ENCODE data around the gene ABCC10. TPM values are rescaled to one million over a fixed set of nuclear protein-coding genes. Genes with fewer than 3 reads are reported as not detected.
"Not testable (repeated sequence)": the region's sequence is repeated elsewhere in the genome, so short reads cannot be mapped to it uniquely, and the experiment has no call there.

The ABCC10 gene
- total RNA-seq, 2 experiments from 2014 or later, result 27.8 to 29.0 TPM

DNA sequence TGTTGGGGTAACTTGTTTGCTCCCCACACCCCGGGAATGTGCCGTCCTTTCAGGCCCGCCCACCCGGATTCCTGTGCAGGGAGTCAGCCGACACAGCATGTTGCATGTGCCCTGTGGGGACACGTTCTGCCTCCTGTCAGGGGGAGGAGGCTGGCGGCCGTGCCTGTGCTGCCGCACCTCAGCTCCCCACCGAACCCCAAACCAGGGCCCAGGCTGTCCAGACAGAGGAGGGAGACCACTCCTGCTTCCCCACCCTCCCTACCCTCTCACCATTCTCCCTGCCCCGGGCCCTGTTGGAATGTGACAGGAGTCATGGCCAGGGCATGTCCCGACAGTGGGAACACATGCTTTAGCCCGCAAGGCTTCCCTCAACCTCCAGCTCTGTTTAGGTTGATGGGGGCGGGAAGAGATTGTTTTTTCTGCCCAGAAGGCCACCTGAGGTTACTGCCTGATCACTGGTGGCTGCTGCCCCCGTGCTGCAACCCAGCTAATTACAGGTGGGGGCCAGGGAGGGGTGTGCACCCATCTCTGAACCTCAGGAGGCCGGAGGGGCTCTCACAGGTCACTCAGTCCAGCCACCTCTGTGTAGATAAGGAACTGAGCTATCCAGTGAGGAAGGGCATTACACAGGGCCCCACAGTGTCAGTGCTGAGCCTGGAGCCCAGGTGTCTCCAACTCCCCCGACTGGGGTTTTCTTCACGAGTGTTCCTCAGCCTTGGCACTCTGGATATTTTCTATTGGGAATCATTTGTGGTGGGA, 69.2 kb downstream of the ABCC10 start:
- ChIA-PET CTCF (interaction anchor here (0.6 to 6.9 kb wide), 5 partner anchors 9 to 224 kb away, joined by 3 to 65 read pairs (median 3); partner anchors contain the start of gene LRRC73), POLR2A (no interaction called here)
- Mint-ChIP-seq H3K4me3 (no peak overlapping the region), H3K9me3 (ENCODE audit: low read depth) (no peaks in the 10 kb centered on the region), H3K4me1 (peaks cover 17% of the 10 kb centered on the region), H3K27ac (no peak overlapping the region), H3K36me3 (ENCODE audit: low read depth) (peaks cover 6% of the 10 kb centered on the region), H3K27me3 (no peaks in the 10 kb centered on the region)
- intact Hi-C loops (cut with DNase I, micrococcal nuclease), result loop anchor here in 1 of 2 experiments (2.0 kb wide), 1 partner anchor 42 kb away; the partner anchor contains the start of gene DLK2
- ATAC-seq, result peak; percentile 45
- DNase-seq, result peak; percentile 46

DNA sequence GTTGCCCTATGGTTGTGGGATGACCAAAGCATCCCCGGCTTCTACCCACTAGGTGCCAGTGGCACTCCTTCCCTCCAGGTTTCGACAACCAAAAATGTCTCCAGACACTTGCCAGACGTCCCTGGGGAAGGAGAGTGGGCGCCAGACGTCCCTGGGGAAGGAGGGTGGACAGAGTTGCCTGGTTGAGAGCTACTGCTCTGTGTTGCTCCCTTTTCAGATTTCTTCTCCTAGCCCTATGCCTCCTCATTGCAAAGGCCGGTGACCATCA, 69.7 kb downstream of the ABCC10 start:
- no peaks in the 10 kb centered on the region for H3K9me3 Mint-ChIP-seq (ENCODE audit: low read depth)
- CTCF ChIA-PET, result interaction anchor here (0.7 to 1.3 kb wide), 3 partner anchors 10 to 139 kb away, joined by 3 read pairs; partner anchors contain the start of gene LRRC73
- intact Hi-C loops (cut with DNase I, micrococcal nuclease), result loop anchor here in 1 of 2 experiments (2.0 kb wide), 1 partner anchor 42 kb away; the partner anchor contains the start of gene DLK2
- ATAC-seq (no peak), DNase-seq (no peak)
- H3K27ac Mint-ChIP-seq, result no peak overlapping the region
- peaks cover 17% of the 10 kb centered on the region for H3K4me1 Mint-ChIP-seq
- no peak overlapping the region for H3K4me3 Mint-ChIP-seq
- POLR2A ChIA-PET, result no interaction called here
- peaks cover 10% of the 10 kb centered on the region for H3K36me3 Mint-ChIP-seq (ENCODE audit: low read depth)
- no peaks in the 10 kb centered on the region for H3K27me3 Mint-ChIP-seq

DNA sequence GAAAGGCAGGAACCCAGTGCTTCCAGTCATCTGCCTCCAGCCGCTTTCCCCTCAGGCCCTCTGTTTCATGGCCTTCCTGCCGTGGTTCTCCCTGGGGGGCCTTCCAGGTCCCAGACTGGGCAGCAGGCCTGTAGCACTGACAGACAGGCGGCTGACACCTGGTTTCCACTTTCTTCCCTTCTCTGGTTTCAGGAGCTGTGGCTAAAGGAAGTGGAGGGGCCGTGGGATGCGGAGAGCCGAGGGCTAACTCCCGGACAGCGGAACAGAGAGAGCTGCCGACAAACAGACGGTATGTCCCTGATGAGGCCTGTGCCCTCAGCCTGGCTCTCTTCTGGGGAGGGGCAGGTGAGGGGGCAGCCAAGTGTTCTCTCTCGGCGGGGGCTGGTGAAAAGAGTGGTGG, 70.3 kb downstream of the ABCC10 start:
- H3K4me1 Mint-ChIP-seq, result peaks cover 17% of the 10 kb centered on the region
- H3K36me3 Mint-ChIP-seq (ENCODE audit: low read depth), result peaks cover 12% of the 10 kb centered on the region
- H3K4me3 Mint-ChIP-seq, result no peak overlapping the region
- CTCF ChIA-PET, result interaction anchor here (1.1 kb wide), 1 partner anchor 9 kb away, joined by 3 read pairs; no protein-coding TSS in a partner anchor
- H3K27me3 Mint-ChIP-seq, result no peaks in the 10 kb centered on the region
- no peak for ATAC-seq
- intact Hi-C loops (cut with DNase I, micrococcal nuclease), result loop anchor here in 1 of 2 experiments (2.0 kb wide), 1 partner anchor 43 kb away; the partner anchor contains the start of gene DLK2
- no peaks in the 10 kb centered on the region for H3K9me3 Mint-ChIP-seq (ENCODE audit: low read depth)
- H3K27ac Mint-ChIP-seq, result no peak overlapping the region
- POLR2A ChIA-PET, result no interaction called here
- DNase-seq, result no peak

DNA sequence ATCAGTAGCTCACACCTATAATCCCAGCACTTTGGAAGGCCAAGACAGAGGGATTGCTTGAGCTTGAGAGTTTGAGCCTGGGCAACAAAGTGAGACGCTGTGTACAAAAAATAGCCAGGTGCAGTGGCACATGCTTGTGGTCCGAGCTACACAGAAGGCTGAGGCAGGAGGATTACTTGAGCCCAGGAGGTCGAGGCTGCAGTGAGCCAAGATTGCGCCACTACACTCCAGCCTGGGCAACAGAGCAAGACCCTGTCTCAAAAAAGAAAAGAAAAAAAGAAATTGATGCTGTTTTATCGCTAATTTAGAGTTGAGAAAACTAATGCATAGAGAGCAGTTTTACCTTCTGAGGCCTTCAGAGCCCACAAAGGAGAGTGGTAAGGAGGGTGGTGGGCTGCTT, 71.0 kb downstream of the ABCC10 start:
- H3K4me3 Mint-ChIP-seq; POLR2A ChIA-PET; intact Hi-C loops (cut with DNase I, micrococcal nuclease); H3K9me3 Mint-ChIP-seq (ENCODE audit: low read depth); DNase-seq; H3K27ac Mint-ChIP-seq; H3K27me3 Mint-ChIP-seq; ATAC-seq: not testable (repeated sequence)
- Mint-ChIP-seq H3K4me1 (peaks cover 14% of the 10 kb centered on the region), H3K36me3 (ENCODE audit: low read depth) (peaks cover 14% of the 10 kb centered on the region)
- CTCF ChIA-PET, result interaction anchor here (1.1 kb wide), 1 partner anchor 9 kb away, joined by 3 read pairs; no protein-coding TSS in a partner anchor

DNA sequence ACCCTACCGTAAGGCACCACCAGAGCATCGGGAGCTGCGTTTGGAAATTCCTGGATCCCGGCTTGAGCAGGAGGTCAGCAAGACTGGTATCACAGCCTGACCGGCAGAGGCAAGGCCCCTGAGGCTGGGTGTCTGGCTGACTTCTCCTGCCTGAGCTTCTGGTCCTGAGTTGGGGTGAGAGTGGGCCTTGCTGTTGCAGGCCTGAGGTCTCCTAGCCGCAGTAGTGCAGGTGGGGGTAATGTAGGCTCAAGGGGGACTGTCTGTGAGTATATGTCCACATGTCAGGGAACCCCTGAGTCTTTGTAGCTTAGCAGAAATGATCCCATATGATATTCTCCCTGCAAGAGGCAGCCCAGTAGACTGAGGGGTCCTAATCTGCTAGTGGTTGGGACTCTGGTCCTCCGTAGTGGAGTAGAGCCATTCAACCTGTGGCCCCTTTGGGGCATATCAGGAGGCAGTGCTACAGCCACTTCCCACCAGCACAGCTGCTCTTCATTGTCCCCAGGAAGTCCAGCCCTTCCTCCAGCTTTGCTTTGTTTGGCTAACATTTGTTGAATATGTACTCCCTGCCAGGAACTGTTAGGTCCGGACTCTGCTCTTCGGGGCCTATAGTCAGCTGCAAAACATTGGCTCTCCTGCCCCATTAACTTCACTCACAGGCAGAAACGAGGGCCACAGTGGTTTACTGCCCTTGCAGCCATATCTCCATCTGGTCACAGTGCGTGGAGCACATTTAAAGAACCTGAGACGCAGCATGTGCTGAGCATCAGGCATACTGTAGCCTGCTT, 71.9 kb downstream of the ABCC10 start:
- Mint-ChIP-seq H3K9me3 (ENCODE audit: low read depth) (no peaks in the 10 kb centered on the region), H3K27me3 (no peaks in the 10 kb centered on the region), H3K27ac (no peak overlapping the region), H3K36me3 (ENCODE audit: low read depth) (peaks cover 18% of the 10 kb centered on the region), H3K4me3 (no peak overlapping the region), H3K4me1 (peaks cover 9% of the 10 kb centered on the region)
- DNase-seq (no peak), ATAC-seq (no peak)
- intact Hi-C loops (cut with DNase I, micrococcal nuclease), result no loop called here
- ChIA-PET CTCF (interaction anchor here (0.7 kb wide), 1 partner anchor 53 kb away, joined by 3 read pairs; no protein-coding TSS in a partner anchor), POLR2A (no interaction called here)

Small RNA genes lying within 50 kb of the gene (microRNA-seq; reads per million reads assigned to microRNA genes)
- 2.5 reads per million for gene MIR6780B (ENCODE audit: borderline replicate concordance)

Other genes with a start within 250 kb of the ABCC10 start
- gene CUL9, start 245.3 kb upstream of the ABCC10 start, total RNA-seq, result 10 to 100 TPM; 34.0 to 35.1 TPM
- 10 to 100 TPM; 58.5 to 80.3 TPM for gene DNPH1, start 198.1 kb upstream of the ABCC10 start, total RNA-seq
- under 1 TPM; 0.30 to 0.40 TPM for gene TTBK1, start 184.1 kb upstream of the ABCC10 start, total RNA-seq
- gene SLC22A7, start 129.3 kb upstream of the ABCC10 start, total RNA-seq, result not detected
- 1 to 10 TPM; 1.6 to 1.8 TPM for gene CRIP3, start 118.7 kb upstream of the ABCC10 start, total RNA-seq
- gene ZNF318, start 57.9 kb upstream of the ABCC10 start, total RNA-seq, result 10 to 100 TPM; 11.2 to 12.9 TPM
- 1 to 10 TPM; 1.9 to 2.0 TPM for gene DLK2, start 28.0 kb downstream of the ABCC10 start, total RNA-seq
- 10 to 100 TPM; 35.6 to 37.2 TPM for gene TJAP1, start 50.0 kb downstream of the ABCC10 start, total RNA-seq
- gene LRRC73, start 82.8 kb downstream of the ABCC10 start, total RNA-seq, result under 1 TPM; 0.18 to 0.19 TPM
- gene YIPF3, start 89.4 kb downstream of the ABCC10 start, total RNA-seq, result 10 to 100 TPM; 38.0 to 39.6 TPM
- 10 to 100 TPM; 43.4 to 52.9 TPM for gene POLR1C, start 89.5 kb downstream of the ABCC10 start, total RNA-seq
- 100 to 1,000 TPM; 108 to 109 TPM for gene XPO5, start 148.5 kb downstream of the ABCC10 start, total RNA-seq
- gene POLH, start 148.6 kb downstream of the ABCC10 start, total RNA-seq, result 10 to 100 TPM; 35.2 to 37.9 TPM
- 10 to 100 TPM; 59.8 to 64.6 TPM for gene GTPBP2, start 201.7 kb downstream of the ABCC10 start, total RNA-seq
- gene MAD2L1BP, start 208.3 kb downstream of the ABCC10 start, total RNA-seq, result 10 to 100 TPM; 35.1 to 35.3 TPM
- gene RSPH9, start 217.5 kb downstream of the ABCC10 start, total RNA-seq, result not detected